Naive thymus-derived CD4-positive, alpha-beta T cell (primary cell): ENCODE data around the gene ITGB7. TPM values are rescaled to one million over a fixed set of nuclear protein-coding genes. Genes with fewer than 3 reads are reported as not detected.

ENCODE experiments used
- ATAC-seq: fragments of 150-1000 bp; cut with Tn5 transposase; 2 replicates; pipeline ENCODE4 v1.10.0; 2021; ENCODE audit warnings: mild to moderate bottlenecking, moderate library complexity
- CTCF ChIA-PET: fragments of 350-600 bp; sonication (Branson Sonifier 250); formaldehyde crosslinking; loops from one replicate; lab custom pipeline; 2021; ENCODE audit warnings: antibody characterized with exemption; lab: Charles Lee
- POLR2A ChIA-PET: fragments of 350-600 bp; sonication (Branson Sonifier 250); formaldehyde crosslinking; loops from one replicate; lab custom pipeline; 2021; ENCODE audit warnings: antibody characterized with exemption, inconsistent platforms; lab: Charles Lee
- DNase-seq, 9 donors: peaks; one replicate each; pipeline versions ENCODE4 v3.0.0 to v3.0.0-alpha.2; 2020 to 2022; ENCODE audit warnings: mixed read lengths in 1 of 9
- H3K27ac ChIP-seq: one replicate; pipeline ENCODE4 v1.7.0; 2013; ENCODE audit warnings: mild to moderate bottlenecking, low read depth, low read length, moderate library complexity
- H3K27me3 ChIP-seq, 2 donors: one replicate each; pipeline ENCODE4 v1.7.0; 2013; ENCODE audit warnings: low read length in 2 of 2, mild to moderate bottlenecking in 2 of 2, moderate library complexity in 2 of 2; ENCODE audit not compliant: control insufficient read depth in 2 of 2, insufficient read depth in 2 of 2
- H3K36me3 ChIP-seq, 3 experiments: 1 replicate in 2 of 3; 2 replicates in 1 of 3; pipeline ENCODE4 v1.7.0; 2013; ENCODE audit warnings: low read length in 3 of 3, mild to moderate bottlenecking in 3 of 3, moderate library complexity in 1 of 3; ENCODE audit not compliant: insufficient read depth in 3 of 3, control insufficient read depth in 2 of 3
- H3K4me1 ChIP-seq, 2 donors: one replicate each; pipeline ENCODE4 v1.7.0; 2013; ENCODE audit warnings: low read length in 2 of 2, mild to moderate bottlenecking in 2 of 2, moderate library complexity in 1 of 2; ENCODE audit not compliant: control insufficient read depth in 2 of 2, insufficient read depth in 2 of 2
- H3K4me3 ChIP-seq: 2 replicates; pipeline ENCODE4 v1.7.0; 2013; ENCODE audit warnings: mild to moderate bottlenecking, low read length
- H3K9me3 ChIP-seq, 3 experiments: 1 replicate in 2 of 3; 2 replicates in 1 of 3; pipeline ENCODE4 v1.7.0; 2013; ENCODE audit warnings: low read length in 3 of 3; ENCODE audit not compliant: control insufficient read depth in 2 of 3
- H3K27ac Mint-ChIP-seq, 9 donors: one replicate each; pipeline ENCODE4 v1.8.0; 2020 to 2022; ENCODE audit warnings: mixed read lengths in 9 of 9, mild to moderate bottlenecking in 8 of 9, moderate library complexity in 5 of 9, inconsistent platforms in 2 of 9
- H3K27me3 Mint-ChIP-seq, 5 donors: one replicate each; pipeline ENCODE4 v1.8.0; 2021 to 2022; ENCODE audit warnings: mixed read lengths in 5 of 5, mild to moderate bottlenecking in 1 of 5
- H3K36me3 Mint-ChIP-seq, 5 donors: one replicate each; pipeline ENCODE4 v1.8.0; 2020 to 2022; ENCODE audit warnings: mixed read lengths in 5 of 5, mild to moderate bottlenecking in 3 of 5, inconsistent platforms in 1 of 5
- H3K4me1 Mint-ChIP-seq, 7 donors: one replicate each; pipeline ENCODE4 v1.8.0; 2020 to 2022; ENCODE audit warnings: mixed read lengths in 7 of 7, mild to moderate bottlenecking in 3 of 7, inconsistent platforms in 1 of 7
- H3K4me3 Mint-ChIP-seq, 10 donors: one replicate each; pipeline ENCODE4 v1.8.0; 2020 to 2022; ENCODE audit warnings: mild to moderate bottlenecking in 10 of 10, mixed read lengths in 10 of 10, moderate library complexity in 6 of 10, inconsistent platforms in 2 of 10
- H3K9me3 Mint-ChIP-seq, 11 donors: one replicate each; pipeline ENCODE4 v1.8.0; 2020 to 2022; ENCODE audit warnings: mixed read lengths in 11 of 11, mild to moderate bottlenecking in 4 of 11, inconsistent platforms in 1 of 11, moderate library complexity in 1 of 11
- intact Hi-C, 2 donors: fragments of 100-400 bp; cut with micrococcal nuclease; formaldehyde crosslinking; loops; one replicate each; pipeline ENCODE4 v1.15.1; 2023
- polyA plus RNA-seq, 2 donors: library from polyadenylated mRNA; unstranded; fragments of 300-500 nt; fragmentation: Illumina TruSeq; gene quantifications; one replicate each; pipeline ENCODE4 v1.2.3, GENCODE V29; 2021
- total RNA-seq, 6 experiments: library from RNA in 5 of 6; stranded (reverse) in 5 of 6; gene quantifications; 1 replicate in 5 of 6; 2 replicates in 1 of 6; pipeline ENCODE4 v1.2.3 and lab custom pipeline; 2021 to 2026

ITGB7 gene
- total and polyA plus RNA-seq, 7 experiments from 2014 or later: 191 to 760 (median 227) TPM

GRCh38 chr12:53196486-53196885 is 10.6 kb downstream of the ITGB7 start:
- no peak overlapping the region for H3K4me3 ChIP-seq
- Mint-ChIP-seq H3K9me3 (peaks cover 0 to 2% (median 0%) of the 10 kb centered on the region in 11 donors), H3K27ac (peak overlapping the region; percentile 31 to 90 (median 82)), H3K36me3 (peaks cover 6 to 76% (median 24%) of the 10 kb centered on the region in 5 donors), H3K4me1 (peaks cover 40 to 72% (median 53%) of the 10 kb centered on the region in 7 donors), H3K27me3 (no peaks in the 10 kb centered on the region), H3K4me3 (peak overlapping the region in 7 of 10 donors; percentile 16 to 67 (median 54))
- H3K27me3 ChIP-seq: no peaks in the 10 kb centered on the region
- no peaks in the 10 kb centered on the region for H3K9me3 ChIP-seq
- peaks cover 37 to 57% of the 10 kb centered on the region in 2 donors for H3K4me1 ChIP-seq
- ChIA-PET POLR2A (interaction anchor here (0.5 to 10.4 kb wide), 6 partner anchors 8 to 99 kb away, joined by 3 to 217 read pairs (median 22); partner anchors contain the start of genes CSAD, ITGB7, PFDN5 and ZNF740), CTCF (interaction anchor here (2.3 to 10.2 kb wide), 4 partner anchors 9 to 37 kb away, joined by 9 to 88 read pairs (median 38); partner anchors contain the start of genes CSAD, ITGB7 and ZNF740)
- DNase-seq (no peak), ATAC-seq (no peak)
- H3K27ac ChIP-seq: peak overlapping the region; percentile 75
- H3K36me3 ChIP-seq: peaks cover 35 to 67% (median 55%) of the 10 kb centered on the region in 3 experiments
- intact Hi-C loops: no loop called here

DNA sequence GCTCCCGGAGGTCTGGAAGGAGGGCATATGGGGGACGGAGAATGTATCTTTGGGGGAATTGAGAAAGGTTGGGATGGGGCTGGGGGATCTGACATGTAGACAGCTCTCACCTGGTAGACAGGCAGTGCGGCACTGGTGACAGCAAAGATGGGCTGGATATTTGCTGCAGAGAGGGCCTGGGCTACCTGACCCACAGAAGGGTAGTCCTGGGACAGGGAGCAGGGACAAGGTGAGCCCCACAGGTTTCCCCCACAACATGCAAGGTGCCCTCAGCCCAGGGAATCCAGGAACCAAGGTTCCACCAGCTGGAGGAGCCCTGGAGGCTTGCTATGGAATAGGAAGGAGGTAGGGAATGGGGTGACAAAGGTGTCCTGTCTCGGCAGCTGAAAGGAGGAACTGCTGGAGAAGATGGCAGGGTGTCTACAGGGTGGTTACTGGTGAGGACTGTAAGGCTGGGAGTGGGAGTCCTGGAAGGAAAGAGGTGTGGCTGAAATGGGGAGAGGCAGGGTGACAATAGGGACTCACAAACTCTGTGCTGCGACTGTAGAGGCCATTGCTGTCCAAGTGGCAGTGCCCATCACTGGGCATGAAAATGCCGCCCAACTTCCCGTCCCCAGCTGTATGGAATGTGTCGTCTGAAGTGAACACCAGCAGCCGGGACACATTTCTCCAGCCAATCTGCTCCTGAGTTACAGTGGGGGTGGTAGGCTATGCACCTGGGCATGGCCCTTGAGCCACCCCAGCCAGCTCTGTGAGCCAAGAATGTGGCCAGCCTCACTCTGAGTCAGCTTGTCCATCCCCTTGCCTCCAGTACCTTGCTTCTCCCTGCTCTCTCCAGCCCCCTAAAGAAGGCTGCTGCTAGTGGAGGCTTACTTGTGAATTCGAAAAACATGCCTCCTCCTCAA is 11.3 kb downstream of the ITGB7 start:
- H3K9me3 ChIP-seq: no peaks in the 10 kb centered on the region
- peaks cover 37 to 68% (median 52%) of the 10 kb centered on the region in 7 donors for H3K4me1 Mint-ChIP-seq
- ATAC-seq (no peak), DNase-seq (no peak)
- intact Hi-C loops: no loop called here
- ChIA-PET POLR2A (interaction anchor here (0.5 to 10.4 kb wide), 8 partner anchors 9 to 100 kb away, joined by 3 to 217 read pairs (median 6); partner anchors contain the start of genes CSAD, ITGB7, PFDN5 and ZNF740), CTCF (interaction anchor here (0.9 to 10.2 kb wide), 5 partner anchors 9 to 55 kb away, joined by 4 to 88 read pairs (median 7); partner anchors contain the start of genes CSAD, ITGB7 and ZNF740)
- H3K27ac ChIP-seq: peak overlapping the region; percentile 75
- peaks cover 6 to 72% (median 18%) of the 10 kb centered on the region in 5 donors for H3K36me3 Mint-ChIP-seq
- no peaks in the 10 kb centered on the region for H3K27me3 Mint-ChIP-seq
- H3K4me3 Mint-ChIP-seq: peak overlapping the region in 2 of 10 donors; percentile 16 to 25
- peaks cover 0 to 2% (median 0%) of the 10 kb centered on the region in 11 donors for H3K9me3 Mint-ChIP-seq
- no peak overlapping the region for H3K4me3 ChIP-seq
- no peaks in the 10 kb centered on the region for H3K27me3 ChIP-seq
- H3K36me3 ChIP-seq: peaks cover 40 to 74% (median 55%) of the 10 kb centered on the region in 3 experiments
- peak overlapping the region; percentile 31 to 90 (median 81) for H3K27ac Mint-ChIP-seq
- H3K4me1 ChIP-seq: peaks cover 30 to 50% of the 10 kb centered on the region in 2 donors

DNA sequence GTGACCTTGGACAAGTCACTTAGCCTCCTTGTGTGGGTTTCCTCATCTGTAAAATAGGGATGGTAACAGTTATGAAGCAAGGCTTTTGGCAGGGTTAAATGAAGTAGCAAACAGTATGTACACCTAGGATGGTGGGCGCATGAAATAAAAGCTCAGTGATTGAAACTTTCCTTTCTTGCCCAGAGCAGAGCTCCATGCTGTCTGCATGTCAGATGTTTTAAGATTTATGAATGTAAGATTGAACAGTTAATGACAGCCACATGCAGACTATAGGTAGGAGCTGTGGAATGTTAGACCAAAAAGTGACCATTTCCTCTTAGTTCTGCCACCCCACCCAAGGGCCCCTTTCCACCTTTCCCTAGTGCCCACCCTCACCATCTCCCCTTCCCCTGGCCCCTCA is 12.1 kb downstream of the ITGB7 start:
- Mint-ChIP-seq H3K27me3 (no peaks in the 10 kb centered on the region), H3K9me3 (peaks cover 0 to 2% (median 0%) of the 10 kb centered on the region in 11 donors), H3K4me3 (peak overlapping the region in 1 of 10 donors; percentile 25), H3K36me3 (peaks cover 6 to 65% (median 21%) of the 10 kb centered on the region in 5 donors), H3K27ac (peak overlapping the region in 7 of 9 donors; percentile 19 to 87 (median 81)), H3K4me1 (peaks cover 36 to 65% (median 49%) of the 10 kb centered on the region in 7 donors)
- POLR2A ChIA-PET: interaction anchor here (0.8 to 10.4 kb wide), 7 partner anchors 10 to 100 kb away, joined by 3 to 217 read pairs (median 6); partner anchors contain the start of genes CSAD, ITGB7, PFDN5 and ZNF740
- Histone ChIP-seq H3K4me1 (peaks cover 22 to 46% of the 10 kb centered on the region in 2 donors), H3K27ac (peak overlapping the region; percentile 75), H3K36me3 (peaks cover 38 to 78% (median 50%) of the 10 kb centered on the region in 3 experiments), H3K4me3 (no peak overlapping the region), H3K27me3 (no peaks in the 10 kb centered on the region), H3K9me3 (no peaks in the 10 kb centered on the region)
- DNase-seq (no peak), ATAC-seq (no peak)
- CTCF ChIA-PET: interaction anchor here (0.9 to 10.2 kb wide), 5 partner anchors 8 to 56 kb away, joined by 4 to 88 read pairs (median 7); partner anchors contain the start of genes CSAD, ITGB7 and ZNF740
- intact Hi-C loops: no loop called here

DNA sequence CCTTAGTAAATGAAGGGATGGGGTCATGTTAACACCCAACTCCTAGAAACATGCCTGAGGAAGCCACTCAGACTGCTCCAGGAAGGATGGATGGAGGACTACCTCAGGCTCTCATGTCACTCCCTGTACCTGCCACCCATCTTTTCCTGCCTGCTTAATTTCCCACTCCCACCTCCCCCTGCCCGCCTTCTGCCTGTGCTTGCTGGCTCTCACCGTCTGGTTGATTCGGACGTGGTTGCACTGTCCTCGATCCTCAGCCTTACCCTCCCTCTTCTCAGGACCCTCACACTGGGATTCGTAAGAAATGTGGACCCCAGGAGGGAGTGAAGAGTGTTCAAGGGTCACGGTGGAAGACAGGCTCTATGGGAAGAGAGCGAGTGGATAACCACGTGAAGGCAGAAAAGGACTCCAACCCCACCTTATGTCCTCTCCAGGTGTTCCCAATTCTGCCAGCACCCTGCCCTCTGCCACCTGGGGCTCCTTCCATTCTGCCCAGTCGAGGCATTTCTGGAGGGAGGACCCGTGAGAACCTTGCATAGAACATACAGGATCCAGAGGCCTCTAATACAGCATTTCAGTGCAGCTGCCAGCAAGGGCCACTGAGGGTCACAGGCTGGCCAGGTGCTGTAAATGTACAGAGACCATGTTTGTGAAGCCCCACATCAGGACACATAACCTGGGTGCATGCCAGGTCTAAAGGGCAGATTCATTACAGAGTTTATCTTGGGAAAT is 12.9 kb downstream of the ITGB7 start:
- Histone ChIP-seq H3K9me3 (no peaks in the 10 kb centered on the region), H3K36me3 (peaks cover 34 to 79% (median 48%) of the 10 kb centered on the region in 3 experiments), H3K27ac (peak overlapping the region; percentile 25), H3K4me1 (peaks cover 16 to 39% of the 10 kb centered on the region in 2 donors), H3K27me3 (no peaks in the 10 kb centered on the region), H3K4me3 (no peak overlapping the region)
- Mint-ChIP-seq H3K27me3 (no peaks in the 10 kb centered on the region), H3K27ac (peak overlapping the region in 8 of 9 donors; percentile 56 to 87 (median 78)), H3K36me3 (peaks cover 3 to 61% (median 21%) of the 10 kb centered on the region in 5 donors), H3K4me1 (peaks cover 30 to 66% (median 44%) of the 10 kb centered on the region in 7 donors), H3K4me3 (no peak overlapping the region), H3K9me3 (peaks cover 0 to 2% (median 0%) of the 10 kb centered on the region in 11 donors)
- ChIA-PET POLR2A (interaction anchor here (0.8 to 10.4 kb wide), 6 partner anchors 9 to 77 kb away, joined by 3 to 217 read pairs (median 7); partner anchors contain the start of genes CSAD, ITGB7 and ZNF740), CTCF (interaction anchor here (0.9 to 10.2 kb wide), 5 partner anchors 17 to 57 kb away, joined by 3 to 88 read pairs (median 7); partner anchors contain the start of gene ITGB7)
- intact Hi-C loops: no loop called here
- ATAC-seq: no peak
- DNase-seq: no peak

GRCh38 chr12:53193040-53193439 is 14.0 kb downstream of the ITGB7 start:
- Histone ChIP-seq H3K9me3 (no peaks in the 10 kb centered on the region), H3K27ac (no peak overlapping the region), H3K36me3 (peaks cover 40 to 90% (median 48%) of the 10 kb centered on the region in 3 experiments), H3K4me3 (no peak overlapping the region), H3K27me3 (no peaks in the 10 kb centered on the region), H3K4me1 (peaks cover 5 to 27% of the 10 kb centered on the region in 2 donors)
- peaks cover 19 to 60% (median 36%) of the 10 kb centered on the region in 7 donors for H3K4me1 Mint-ChIP-seq
- DNase-seq (no peak), ATAC-seq (no peak)
- peaks cover 0 to 2% (median 0%) of the 10 kb centered on the region in 11 donors for H3K9me3 Mint-ChIP-seq
- POLR2A ChIA-PET: interaction anchor here (0.8 to 5.5 kb wide), 3 partner anchors 8 to 13 kb away, joined by 6 to 40 read pairs (median 8); partner anchors contain the start of genes CSAD, ITGB7 and ZNF740
- intact Hi-C loops: no loop called here
- H3K27me3 Mint-ChIP-seq: no peaks in the 10 kb centered on the region
- peak overlapping the region in 6 of 9 donors; percentile 3 to 86 (median 70) for H3K27ac Mint-ChIP-seq
- H3K36me3 Mint-ChIP-seq: peaks cover 3 to 56% (median 17%) of the 10 kb centered on the region in 5 donors
- H3K4me3 Mint-ChIP-seq: no peak overlapping the region
- CTCF ChIA-PET: interaction anchor here (0.8 to 5.5 kb wide), 5 partner anchors 10 to 509 kb away, joined by 3 to 41 read pairs (median 3); a partner anchor contains a TSS
